GM21825 (cell line): ENCODE results near the gene MYO3B.

Experiments used
- ATAC-seq: cut with Tn5 transposase; IDR thresholded peaks from one replicate; pipeline ENCODE4 v1.9.1; 2021; ENCODE audit warnings: mild to moderate bottlenecking, moderate library complexity; ENCODE audit not compliant: unreplicated experiment

The MYO3B gene

DNA sequence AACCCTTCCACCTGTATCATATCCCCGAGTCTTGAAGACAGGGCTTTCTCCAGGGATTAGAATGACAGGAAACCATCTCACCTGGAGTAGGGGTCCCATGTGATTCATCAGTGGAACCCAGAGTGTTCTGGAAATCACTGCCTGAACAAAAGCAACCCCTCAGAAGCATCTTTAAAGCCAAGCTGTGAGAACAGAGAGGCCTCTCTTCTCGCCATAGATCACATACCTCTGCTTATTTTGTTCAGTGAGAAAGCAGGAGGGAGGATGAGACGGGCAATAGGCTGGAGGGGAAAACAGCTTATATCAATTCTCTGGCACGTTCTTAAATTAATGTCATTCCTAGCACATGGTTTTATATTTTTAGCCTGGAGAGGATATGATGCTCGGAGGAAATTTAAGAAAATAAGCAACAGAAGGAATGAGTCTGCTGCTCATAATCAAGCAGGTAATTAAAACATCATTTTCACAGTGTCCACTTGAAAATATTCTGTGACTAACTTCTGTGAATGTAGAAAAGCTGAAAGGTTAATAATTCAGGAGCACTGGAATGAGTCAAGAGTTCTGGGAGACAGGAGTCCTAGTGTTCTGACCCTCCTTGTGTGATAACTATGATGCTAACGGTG lies 323.6 kb downstream of the MYO3B start:
- no peak for ATAC-seq

DNA sequence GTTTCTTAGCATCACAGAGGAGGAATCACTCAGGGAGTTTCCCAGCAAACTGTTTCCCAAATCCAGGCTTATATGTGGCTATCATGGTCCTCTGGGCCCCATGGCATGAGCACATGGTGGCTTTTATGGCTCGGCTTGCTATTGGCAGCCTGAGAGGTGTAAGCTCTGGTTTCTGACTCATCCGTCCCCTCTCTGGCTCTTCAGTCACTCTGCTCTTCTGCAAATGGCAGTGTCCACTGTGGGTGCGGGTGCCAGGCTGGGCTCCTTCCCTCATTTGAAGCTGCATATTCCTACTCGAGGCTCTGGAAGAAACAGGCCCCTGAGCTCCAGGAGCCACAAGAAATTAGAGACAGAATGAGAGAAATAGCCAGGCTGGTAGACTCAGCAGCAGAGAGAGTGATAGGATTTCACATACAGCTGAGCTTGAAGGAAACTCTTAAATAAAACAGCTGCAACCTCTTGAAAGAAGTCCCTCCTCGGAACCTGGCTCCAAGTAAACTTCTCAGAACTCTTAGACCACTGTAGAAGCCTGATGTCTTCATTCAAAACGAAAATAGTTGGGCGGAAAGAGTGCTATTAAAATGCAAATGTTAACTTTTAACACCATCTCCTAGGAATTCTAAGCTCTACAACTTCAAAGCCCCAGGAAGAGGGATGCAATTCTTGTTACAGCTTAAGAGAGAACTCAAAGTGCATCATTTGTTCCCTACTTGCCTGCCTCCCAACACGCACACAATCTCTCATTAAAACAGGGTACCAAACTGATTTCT lies 324.6 kb downstream of the MYO3B start:
- no peak for ATAC-seq

DNA sequence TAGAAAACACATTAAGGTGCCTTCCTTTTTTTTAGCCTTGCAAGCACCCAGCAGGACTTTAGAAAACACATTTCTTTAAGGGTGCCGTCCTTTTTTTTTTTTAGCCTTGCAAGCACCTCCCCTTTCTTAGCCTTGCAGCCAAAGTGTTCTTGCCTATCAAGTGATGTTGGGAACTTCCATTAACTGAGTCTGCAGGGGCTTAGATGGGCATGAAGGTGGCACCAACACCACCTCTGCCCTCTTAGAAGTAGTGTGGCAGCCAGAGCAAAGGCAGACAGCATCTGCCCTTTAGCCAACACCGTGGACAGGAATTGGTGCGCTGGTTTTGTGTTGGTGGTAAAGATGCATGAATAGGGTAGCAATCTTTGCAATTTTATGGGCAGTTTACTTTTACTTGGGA lies 325.6 kb downstream of the MYO3B start:
- no peak for ATAC-seq

DNA sequence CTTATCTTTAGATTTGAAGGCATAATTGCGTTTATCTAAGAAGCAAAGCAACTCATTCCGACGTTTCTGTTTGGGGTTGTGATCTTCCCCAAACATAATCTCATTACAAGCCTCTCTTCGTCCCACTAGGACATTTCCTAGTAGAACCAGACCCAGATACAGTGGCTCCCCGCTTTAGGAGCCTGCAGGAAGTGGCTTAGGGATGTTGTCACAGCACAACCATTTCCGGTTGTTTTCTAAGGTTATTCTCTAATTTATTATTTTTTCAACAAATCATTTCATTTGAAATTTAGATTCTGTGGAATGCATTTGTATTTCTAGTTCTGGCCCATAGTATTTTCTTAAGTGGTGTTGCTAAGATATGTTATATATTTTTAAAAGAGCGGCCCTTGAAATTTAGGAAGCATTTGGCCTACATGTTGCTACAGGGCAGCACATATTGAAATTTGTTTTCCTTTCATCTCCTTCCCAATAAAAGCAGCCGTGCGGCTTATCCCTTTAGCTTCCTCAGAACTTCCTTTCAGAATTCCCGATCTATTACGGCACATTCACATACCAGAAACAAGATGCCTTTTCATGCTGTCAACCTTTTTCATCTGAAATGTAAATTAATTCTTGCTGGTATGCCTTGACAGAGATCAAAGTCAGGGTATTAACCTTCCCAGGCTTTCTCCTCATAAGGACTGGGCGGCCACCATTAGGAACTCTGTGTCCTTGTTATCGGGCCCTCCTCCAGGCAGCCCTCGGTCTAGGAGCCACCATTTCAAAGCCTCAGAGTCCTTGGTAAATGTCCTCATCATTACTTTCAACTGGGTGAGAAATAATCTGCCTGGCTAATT lies 326.2 kb downstream of the MYO3B start:
- ATAC-seq, result no peak

DNA sequence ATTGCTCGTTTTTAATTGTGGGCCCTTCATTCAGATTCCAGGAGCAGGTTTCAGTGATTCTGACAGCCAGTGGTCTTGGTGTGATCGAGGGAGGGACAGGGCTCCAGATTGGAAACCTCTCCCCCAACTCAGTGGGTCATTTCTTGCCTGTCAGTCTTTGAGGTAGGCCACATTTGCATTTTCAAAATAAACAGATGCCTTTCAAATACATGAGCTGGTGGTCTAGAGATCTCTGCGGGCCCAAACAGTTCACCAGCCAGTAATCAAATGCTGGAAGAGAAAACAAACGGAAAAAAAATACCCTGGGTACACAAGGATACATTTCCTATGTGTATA lies 326.8 kb downstream of the MYO3B start:
- ATAC-seq, result no peak

DNA sequence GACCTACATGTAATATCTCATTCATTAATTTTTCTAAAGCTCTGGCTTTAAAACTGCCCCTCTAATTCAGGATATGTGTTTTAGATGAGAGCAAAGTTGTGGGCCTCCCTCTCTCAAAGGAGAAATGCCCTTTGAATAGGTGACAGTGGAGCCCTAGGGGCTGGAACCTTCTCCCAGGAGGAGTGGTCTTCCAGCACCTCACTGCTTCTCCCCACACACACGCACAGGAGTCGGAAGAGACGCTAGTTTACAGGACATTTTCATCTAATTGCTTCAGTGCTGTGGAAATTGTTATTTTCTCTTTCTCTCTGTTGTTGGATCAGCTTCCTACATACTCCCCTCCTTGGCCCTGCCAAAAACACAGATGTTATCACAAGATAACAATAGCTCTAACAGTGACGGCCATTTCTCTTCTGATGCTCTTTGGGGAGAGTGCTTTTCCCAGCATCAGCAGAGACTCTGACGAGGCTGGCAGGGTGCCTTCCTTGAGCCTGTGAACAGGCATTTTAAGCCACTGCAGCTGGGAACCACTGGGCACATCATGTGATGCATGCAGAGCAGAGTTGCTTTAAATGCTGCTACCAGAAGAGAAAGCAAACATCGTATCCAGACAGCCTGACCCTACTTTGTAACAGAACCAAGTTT lies 327.8 kb downstream of the MYO3B start:
- ATAC-seq, result no peak

DNA sequence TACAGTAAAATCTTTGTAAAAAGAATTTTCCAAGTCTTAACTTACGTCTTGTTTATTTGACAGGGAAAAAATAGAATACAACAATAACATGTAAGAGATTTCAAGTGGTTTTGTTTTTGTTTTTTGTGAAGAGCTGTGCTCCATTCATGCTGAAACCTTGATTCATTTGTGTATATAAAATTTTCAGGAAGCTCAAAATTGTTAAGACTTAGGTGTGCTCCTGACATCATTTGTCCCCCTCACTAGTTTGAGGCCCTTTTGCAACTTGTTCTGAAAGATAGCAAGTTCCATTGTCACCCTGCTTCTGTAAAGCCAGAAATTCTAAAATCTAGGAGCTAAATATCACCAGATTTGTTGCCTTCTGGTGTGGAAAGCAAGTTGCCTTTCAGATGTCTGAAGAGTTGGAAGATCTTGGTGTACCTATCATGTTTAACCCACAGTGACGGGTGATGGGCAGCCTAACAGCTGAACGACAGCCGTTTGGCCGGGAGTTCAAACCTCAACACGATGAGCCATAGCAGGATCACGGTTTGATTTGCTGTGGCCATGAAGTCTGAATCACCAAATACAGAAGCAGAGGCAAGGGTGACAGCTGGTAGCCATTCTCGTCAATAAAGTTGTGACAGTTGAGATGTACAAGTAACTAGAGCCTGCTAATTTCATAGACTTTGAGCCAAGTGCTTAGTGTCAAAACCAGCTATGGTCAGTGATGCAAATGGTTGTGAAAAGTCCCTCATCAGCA lies 331.7 kb downstream of the MYO3B start:
- no peak for ATAC-seq

DNA sequence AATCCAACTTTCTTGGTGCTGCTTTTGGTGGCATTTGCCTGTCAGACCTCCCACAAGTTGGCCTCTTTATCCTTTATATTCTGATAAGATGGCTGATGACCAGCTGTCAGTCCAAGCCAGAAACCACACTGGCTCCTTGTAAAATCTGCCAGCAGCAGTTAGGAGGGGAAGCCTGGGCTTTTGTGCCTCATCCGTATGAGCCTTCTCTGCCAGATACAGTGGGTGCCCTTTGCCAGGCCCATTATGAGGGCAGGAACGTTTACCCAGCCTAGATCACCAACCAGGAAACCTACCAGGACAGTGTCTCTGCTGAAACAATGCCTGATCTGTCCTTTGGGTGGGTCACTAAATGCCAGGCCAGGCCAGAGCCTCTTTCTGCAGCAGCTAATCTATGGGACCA lies 334.3 kb downstream of the MYO3B start:
- ATAC-seq, result no peak

DNA sequence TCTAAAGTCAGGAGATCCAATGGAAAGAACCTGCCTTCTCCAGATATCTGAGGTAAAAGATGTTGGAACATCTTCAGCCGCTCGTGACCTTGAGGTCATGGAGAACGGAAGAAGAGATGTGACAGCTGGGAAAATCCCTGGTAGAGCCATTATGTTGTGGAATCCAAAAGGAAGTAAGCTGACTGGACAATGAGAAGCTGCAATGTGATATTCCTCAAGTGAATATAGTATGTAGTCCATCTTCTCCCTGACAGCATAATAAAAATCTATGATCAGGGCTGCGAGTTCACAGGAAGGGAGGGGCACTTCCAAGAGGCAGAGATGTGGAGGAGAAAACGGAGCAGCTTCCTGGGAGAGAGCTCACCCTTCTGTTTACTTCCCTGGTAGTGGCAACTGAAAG lies 336.2 kb downstream of the MYO3B start:
- ATAC-seq, result no peak

DNA sequence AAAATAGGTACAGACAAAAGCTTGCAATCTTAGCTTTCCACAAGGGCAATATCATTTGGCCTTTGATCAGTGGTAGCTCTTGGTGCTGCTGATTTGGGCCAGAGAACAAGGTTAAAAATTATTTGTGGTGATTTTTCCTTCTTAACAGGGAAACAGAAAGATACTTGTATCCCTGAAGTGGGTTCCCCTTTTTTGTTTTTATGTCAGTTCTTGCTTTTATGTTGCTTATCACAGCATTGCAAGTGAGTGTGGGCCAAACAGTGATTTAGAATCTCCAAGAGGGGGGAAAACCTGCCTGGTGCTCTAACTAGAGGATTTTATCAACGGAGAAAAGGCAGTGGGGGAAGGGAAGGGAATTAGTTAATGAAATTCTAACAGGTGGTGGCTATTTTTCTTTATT lies 339.6 kb downstream of the MYO3B start:
- no peak for ATAC-seq

DNA sequence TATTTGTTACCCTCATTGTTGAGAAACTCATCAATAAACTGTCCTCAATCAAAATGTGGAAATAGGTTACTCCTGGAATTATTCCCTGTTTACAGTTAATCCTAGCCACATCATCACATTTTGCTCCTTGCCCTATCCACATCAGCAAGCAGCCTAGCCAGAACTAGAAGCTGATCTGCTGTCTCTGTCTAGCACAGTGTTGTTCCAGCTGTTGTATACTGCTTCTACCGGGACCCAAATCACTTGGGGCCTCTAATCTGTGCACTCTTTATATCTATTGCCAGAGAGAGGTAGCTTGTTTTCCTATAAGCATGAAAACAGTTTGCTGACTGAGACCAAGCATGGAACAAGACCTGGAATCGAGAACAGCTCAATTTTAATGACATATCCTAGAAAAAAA lies 341.0 kb downstream of the MYO3B start:
- no peak for ATAC-seq

DNA sequence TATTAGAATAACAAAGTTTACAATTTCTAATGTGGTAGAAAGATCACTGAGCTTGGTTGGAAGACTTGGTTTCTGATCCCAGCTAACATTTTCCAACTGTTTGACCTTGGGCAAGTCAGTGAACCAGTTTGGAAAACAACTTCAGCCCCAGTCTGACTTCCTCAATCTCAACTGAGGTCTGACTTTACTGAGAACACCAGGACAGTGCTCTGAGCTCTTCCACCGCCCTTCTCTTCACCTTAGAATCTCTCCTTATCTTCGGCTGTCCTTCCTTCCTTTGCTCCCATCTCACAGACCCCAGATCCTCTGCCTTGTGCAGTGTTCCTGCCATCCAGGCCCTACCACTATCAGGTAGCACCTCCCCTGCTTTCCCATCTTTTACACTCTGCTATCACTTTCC lies 343.4 kb downstream of the MYO3B start:
- no peak for ATAC-seq

DNA sequence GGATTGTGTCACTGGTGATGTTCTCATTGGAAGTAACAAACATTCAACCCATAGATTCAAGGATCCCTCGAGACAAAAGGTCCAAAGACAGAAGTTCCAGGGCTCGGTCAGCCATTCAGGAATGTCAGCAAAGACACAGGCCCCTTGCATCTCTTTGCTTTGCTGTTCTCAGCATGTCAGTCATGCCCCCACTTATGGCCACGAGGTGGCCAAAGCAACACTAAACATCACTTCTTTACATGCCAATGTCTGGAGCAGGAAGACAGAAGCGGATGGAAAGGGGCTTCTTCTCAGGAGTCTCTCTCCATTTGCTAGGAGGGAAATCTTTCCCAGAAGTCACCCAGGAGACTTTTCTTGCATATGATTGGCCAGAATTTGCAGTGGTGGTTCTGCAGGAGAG lies 345.6 kb downstream of the MYO3B start:
- no peak for ATAC-seq

DNA sequence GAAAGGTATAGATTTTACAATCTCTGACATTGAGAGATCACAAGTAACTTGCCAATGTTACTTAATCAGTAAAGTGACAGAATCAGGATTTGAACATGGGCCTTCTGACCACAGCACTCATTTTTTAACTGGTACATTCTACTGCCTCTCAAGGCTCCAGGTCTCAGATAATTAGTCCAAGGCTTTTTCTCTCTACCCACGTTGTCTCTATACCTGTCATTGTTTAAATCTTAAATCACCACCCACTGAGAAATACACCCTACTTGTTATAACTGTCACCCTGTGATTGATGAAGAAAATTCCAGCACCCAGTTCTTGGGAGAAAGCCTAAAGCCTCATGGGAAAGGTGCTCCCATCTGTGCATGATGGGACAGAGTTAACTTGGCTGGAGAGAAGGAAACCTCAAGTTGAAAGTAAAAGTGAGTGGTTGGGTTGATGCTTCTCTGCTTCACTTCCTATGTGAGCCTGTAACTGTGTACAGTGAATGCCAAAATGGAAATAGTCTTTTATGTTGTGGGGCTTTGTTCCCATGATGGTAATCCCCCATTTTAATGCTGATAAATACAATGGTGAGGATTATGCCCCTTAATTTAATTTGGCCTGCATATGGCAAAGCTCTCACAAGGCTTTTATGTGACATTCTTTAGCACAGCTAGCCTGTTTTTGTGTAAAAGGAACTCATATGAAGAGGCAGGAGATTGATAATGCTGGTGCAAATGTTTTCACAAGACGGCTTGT lies 347.1 kb downstream of the MYO3B start:
- peak; percentile 87 for ATAC-seq

DNA sequence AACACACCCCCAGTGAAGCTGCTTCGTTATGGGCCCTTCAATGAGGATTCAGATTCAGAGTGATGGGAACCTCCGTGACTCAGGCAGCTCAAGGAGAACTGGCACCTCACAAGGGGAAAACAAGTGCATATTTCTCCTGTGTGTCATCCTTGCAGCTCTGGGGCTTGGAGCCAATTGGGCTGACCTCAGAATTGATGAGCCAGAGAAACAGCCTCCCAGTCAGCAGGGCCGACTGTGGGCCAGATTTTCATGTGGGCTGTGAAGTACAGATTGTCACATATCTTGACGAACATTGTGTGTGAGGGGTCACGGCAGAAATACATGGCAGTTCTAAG lies 347.6 kb downstream of the MYO3B start:
- ATAC-seq, result no peak

DNA sequence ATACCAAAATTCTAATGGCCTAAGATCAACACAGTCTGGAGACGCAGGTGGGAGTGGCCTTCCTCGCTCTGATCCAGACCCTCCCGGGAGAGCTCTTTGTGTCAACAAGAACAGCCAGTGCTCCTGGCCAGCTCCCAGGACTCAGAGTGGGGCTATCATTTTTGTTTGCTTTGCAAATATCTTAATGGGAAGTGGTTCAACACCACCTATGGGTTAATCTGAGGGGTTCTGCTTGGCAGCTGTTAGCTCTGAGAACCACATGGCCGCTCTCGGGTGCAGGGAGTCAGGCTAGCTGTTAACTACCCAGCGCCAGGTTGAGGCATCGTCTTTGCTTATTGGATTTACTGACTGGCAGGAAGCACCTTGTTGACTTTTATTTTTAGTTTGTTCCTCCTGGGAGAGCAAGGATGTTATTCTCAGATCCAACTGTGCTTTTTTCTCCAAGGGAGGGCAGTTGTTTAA lies 352.4 kb downstream of the MYO3B start:
- ATAC-seq, result no peak

DNA sequence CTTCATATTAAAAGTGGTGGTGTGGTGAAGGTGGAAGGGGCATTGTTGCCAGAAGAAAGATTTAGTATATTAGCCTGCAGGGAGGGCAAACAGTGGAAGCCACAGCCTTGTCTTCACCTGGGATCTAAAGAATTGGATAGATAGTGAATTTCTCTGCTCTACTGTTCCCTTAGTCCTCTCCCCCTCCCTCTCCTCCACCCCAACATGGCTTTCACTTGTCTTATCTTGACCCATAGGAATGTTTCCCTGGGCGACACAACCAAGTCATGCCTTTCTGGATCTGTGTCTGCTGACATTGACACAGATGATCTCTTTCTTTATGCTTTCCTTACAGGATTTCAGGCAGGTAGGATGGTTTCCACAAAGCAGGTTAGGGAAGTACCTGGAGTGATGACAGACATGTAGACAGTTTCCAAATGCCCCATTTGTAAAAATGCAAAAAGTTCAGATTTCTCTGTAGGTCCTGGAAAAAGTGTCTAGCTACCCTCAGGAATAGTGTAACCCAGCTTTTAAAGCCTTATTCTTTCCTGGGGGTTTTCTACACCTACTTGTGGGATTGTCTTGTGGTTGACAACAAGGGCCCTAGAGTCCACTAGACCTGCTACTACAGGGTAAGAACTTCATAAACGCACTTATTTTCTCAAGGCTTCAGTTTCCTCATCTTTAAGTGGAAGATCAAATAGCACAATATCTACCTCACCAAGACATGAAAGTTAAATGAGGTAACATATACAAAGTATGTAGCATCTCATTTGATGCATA lies 353.0 kb downstream of the MYO3B start:
- no peak for ATAC-seq

DNA sequence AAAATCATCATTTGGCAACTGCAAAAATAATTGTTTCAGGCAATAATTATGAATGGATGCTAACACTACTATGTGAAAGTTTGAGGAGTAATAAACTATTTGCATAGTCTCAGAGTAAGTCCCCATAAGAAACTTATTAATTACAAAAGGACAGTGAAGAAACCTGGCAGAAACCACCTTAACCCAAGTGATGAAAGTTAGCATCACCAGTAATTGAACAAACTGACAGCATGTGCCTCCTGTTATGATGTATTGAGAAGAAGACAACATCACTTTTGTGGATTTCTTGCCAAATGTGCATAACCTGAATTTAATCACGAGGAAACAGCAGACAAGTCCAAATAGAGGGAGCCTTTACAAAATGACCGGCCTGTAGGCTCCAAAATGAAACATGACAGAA lies 353.9 kb downstream of the MYO3B start:
- ATAC-seq, result no peak

DNA sequence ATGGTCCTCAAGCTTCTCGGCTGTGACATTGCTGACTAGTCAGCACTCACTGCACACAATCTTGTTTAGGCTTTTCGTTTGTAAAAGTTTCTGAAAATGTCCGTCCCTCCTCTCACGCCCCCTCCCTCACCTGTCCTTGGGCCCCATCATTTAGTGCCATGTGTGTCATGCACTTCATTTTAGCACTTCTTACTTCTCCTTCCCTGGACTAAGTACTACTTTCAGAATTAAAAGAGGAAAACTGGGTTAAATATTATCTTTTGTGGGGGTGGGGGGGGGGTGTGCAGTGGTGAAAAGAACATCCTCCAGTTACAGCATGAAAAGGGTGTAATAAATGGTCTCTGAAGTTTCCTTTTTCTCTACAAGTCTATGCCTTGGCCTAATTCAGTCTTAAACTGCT lies 355.2 kb downstream of the MYO3B start:
- no peak for ATAC-seq

DNA sequence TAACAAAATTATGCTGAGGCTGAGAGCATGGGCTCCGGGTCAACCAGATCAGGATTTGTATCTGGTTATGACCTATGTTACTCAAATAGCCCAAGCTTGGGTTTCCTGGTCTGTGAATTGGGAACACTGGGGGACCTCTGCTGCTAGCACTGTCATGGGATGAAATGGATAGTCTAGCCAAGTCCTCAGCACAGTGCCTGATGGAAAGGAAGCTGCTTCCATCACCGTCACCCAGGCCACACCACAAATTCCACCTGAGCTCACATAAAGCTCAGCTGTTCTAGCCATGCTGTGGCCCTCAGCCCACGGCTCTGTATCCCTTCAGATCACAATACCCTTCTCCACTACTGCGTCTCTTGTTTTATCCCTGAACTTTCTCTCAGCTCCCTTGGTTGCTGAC lies 357.6 kb downstream of the MYO3B start:
- no peak for ATAC-seq
